HepG2 (cell line): ENCODE data around the gene DSN1. TPM values are rescaled to one million over a fixed set of nuclear protein-coding genes. Genes with fewer than 3 reads are reported as not detected.

Source experiments
- ATAC-seq: fragments of 200-7000 bp; cut with Tn5 transposase; 3 replicates; pipeline ENCODE4 v1.9.1; 2020; ENCODE audit warnings: mild to moderate bottlenecking, moderate library complexity
- BruUV-seq: library from RNA; stranded (reverse); fragments of 400-500 nt; replicated peaks from 2 replicates; lab custom pipeline; 2021; lab: Mats Ljungman, UMichigan
- CTCF ChIA-PET: fragments of 300-600 bp; formaldehyde crosslinking; extraction: SDS; loops from one replicate; lab custom pipeline; 2021; ENCODE audit warnings: low total read pairs, inconsistent platforms, low intra/inter-chr PET ratio; lab: Yijun Ruan, JAX
- POLR2A ChIA-PET: fragments of 350-600 bp; sonication (Branson Sonifier 250); formaldehyde crosslinking; loops from one replicate; lab custom pipeline; 2020; ENCODE audit warnings: antibody characterized with exemption, inconsistent platforms; lab: Yijun Ruan, JAX
- DNase-seq: peaks from one replicate; pipeline ENCODE4 v3.0.0-alpha.2; 2015; ENCODE audit warnings: low spot score
- FAIRE-seq: peaks from 3 replicates; lab custom pipeline; 2011; peaks lifted over from hg19 to GRCh38; lab: Jason Lieb, UNC
- H2AFZ ChIP-seq: one replicate; pipeline ENCODE4 v1.6.1; 2011; ENCODE audit warnings: low read length, inconsistent platforms
- H3K27ac ChIP-seq: fragments of 300-600 bp; 3 replicates; pipeline ENCODE4 v1.8.0; 2011; ENCODE audit warnings: mixed run types, mild to moderate bottlenecking, mixed read lengths, low read length, inconsistent platforms; ENCODE audit not compliant: insufficient read depth; ENCODE audit errors: extremely low read length
- H3K27me3 ChIP-seq, 2 experiments: fragments of 200-600 bp in 1 of 2; 2 replicates in 1 of 2; 3 replicates in 1 of 2; pipeline versions ENCODE4 v1.6.0 to v1.8.0; 2011; ENCODE audit warnings: low read length in 2 of 2, mild to moderate bottlenecking in 2 of 2, moderate library complexity in 2 of 2, inconsistent platforms in 1 of 2; ENCODE audit not compliant: insufficient read depth in 2 of 2, control insufficient read depth in 1 of 2
- H3K36me3 ChIP-seq, 2 experiments: fragments of 200-600 bp in 1 of 2; replicated peaks in 1 of 2; 2 replicates in 1 of 2; 3 replicates in 1 of 2; pipeline versions ENCODE4 v1.5.1 to v1.8.0; 2011; ENCODE audit warnings: low read length in 2 of 2, inconsistent platforms in 1 of 2; ENCODE audit not compliant: insufficient read depth in 2 of 2, control insufficient read depth in 1 of 2
- H3K4me1 ChIP-seq: 2 replicates; pipeline ENCODE4 v1.5.1; 2012; ENCODE audit warnings: low read length, inconsistent platforms; ENCODE audit not compliant: insufficient read depth
- H3K4me2 ChIP-seq: 2 replicates; pipeline ENCODE4 v1.6.0; 2011; ENCODE audit warnings: low read depth, low read length, inconsistent platforms
- H3K4me3 ChIP-seq, 3 experiments: fragments of 200-600 bp in 1 of 3; sonication (generic), shearing (Covaris generic) in 1 of 3; replicated peaks in 1 of 3; 2 replicates each; pipeline ENCODE4 v1.5.1; 2011 to 2016; ENCODE audit warnings: low read length in 3 of 3, inconsistent platforms in 2 of 3, low read depth in 2 of 3, mild to moderate bottlenecking in 2 of 3, control low read depth in 1 of 3, mixed read lengths in 1 of 3; ENCODE audit not compliant: insufficient read depth in 1 of 3
- H3K79me2 ChIP-seq: one replicate; pipeline ENCODE4 v1.6.1; 2011; ENCODE audit warnings: low read length, inconsistent platforms; ENCODE audit not compliant: insufficient read depth
- H3K9ac ChIP-seq: 2 replicates; pipeline ENCODE4 v1.6.0; 2011; ENCODE audit warnings: mild to moderate bottlenecking, low read depth, low read length, inconsistent platforms; ENCODE audit not compliant: insufficient read depth
- H3K9me3 ChIP-seq: 2 replicates; pipeline ENCODE4 v1.5.1; 2012; ENCODE audit warnings: mild to moderate bottlenecking, low read length
- H4K20me1 ChIP-seq: 2 replicates; pipeline ENCODE4 v1.6.0; 2011; ENCODE audit warnings: inconsistent platforms, mild to moderate bottlenecking, low read length, moderate library complexity; ENCODE audit not compliant: insufficient read depth
- PTBP1 ChIP-seq: fragments of 200-400 bp; formaldehyde crosslinking; IDR thresholded peaks from 2 replicates; pipeline ENCODE4 v1.6.1; 2018; ENCODE audit warnings: low read length, low read depth; ENCODE audit not compliant: poor library complexity, severe bottlenecking
- SIX1 ChIP-seq: sonication (generic); formaldehyde crosslinking; IDR thresholded peaks from 2 replicates; pipeline ENCODE4 v1.4.0; 2020; ENCODE audit warnings: missing genetic modification reagents, borderline replicate concordance
- TARDBP ChIP-seq: sonication (generic); formaldehyde crosslinking; IDR thresholded peaks from 2 replicates; pipeline ENCODE4 v1.8.0; 2022; ENCODE audit warnings: mild to moderate bottlenecking, missing genetic modification reagents
- TBX2 ChIP-seq: sonication (generic); formaldehyde crosslinking; IDR thresholded peaks from 2 replicates; pipeline ENCODE4 v1.5.0; 2020; ENCODE audit warnings: missing genetic modification reagents, mild to moderate bottlenecking, borderline replicate concordance
- TEAD3 ChIP-seq: optimal IDR thresholded peaks from 2 replicates; pipeline ENCODE3; 2016; ENCODE audit warnings: borderline replicate concordance
- ZNF3 ChIP-seq: IDR thresholded peaks from 2 replicates; pipeline ENCODE4 v1.7.0; 2017; ENCODE audit warnings: inconsistent platforms
- ZNF678 ChIP-seq: sonication (generic); formaldehyde crosslinking; IDR thresholded peaks from 2 replicates; pipeline ENCODE4 v1.4.0; 2020; ENCODE audit warnings: mild to moderate bottlenecking, missing genetic modification reagents
- ZSCAN30 ChIP-seq: sonication (generic); formaldehyde crosslinking; IDR thresholded peaks from 2 replicates; pipeline ENCODE4 v1.5.0; 2020; ENCODE audit warnings: mild to moderate bottlenecking, missing genetic modification reagents
- ZSCAN31 ChIP-seq: sonication (generic); formaldehyde crosslinking; IDR thresholded peaks from 2 replicates; pipeline ENCODE4 v1.5.0; 2020; ENCODE audit warnings: low read depth, mild to moderate bottlenecking, missing genetic modification reagents
- WGBS: methylation state at CpG from one replicate; pipeline ENCODE4 v1.1.6; 2017; ENCODE audit warnings: low lambda C conversion rate; 5-methylcytosine and 5-hydroxymethylcytosine counted together
- in situ Hi-C: cut with HindIII; loops from 2 replicates; pipeline ENCODE4 v1.10.0; 2017; ENCODE audit warnings: low pct_unique_long_range_greater_than_20kb; ENCODE audit not compliant: extremely low pct_ligation_motif_present
- intact Hi-C: fragments of 100-400 bp; cut with micrococcal nuclease; formaldehyde crosslinking; loops from one replicate; pipeline ENCODE4 v1.10.0; 2022; ENCODE audit not compliant: unreplicated experiment
- polyA plus RNA-seq, 8 experiments: library from polyadenylated mRNA; depleted of rRNA in 3 of 8; stranded (reverse) in 7 of 8; unstranded in 1 of 8; fragments of >200 nt; fragmentation: Illumina TruSeq in 4 of 8; extraction: Trizol in 4 of 8; gene quantifications; 2 replicates each; pipeline versions ENCODE4 v1.2.1 to v1.2.3, GENCODE V29; 2011 to 2016; ENCODE audit warnings: low read depth in 4 of 8, missing spikeins in 1 of 8, mixed read lengths in 1 of 8; ENCODE audit not compliant: insufficient read depth in 1 of 8
- total RNA-seq, 5 experiments: library from RNA; depleted of rRNA; stranded (reverse); fragments of >200 nt; fragmentation: Illumina TruSeq; extraction: Trizol; gene quantifications; 2 replicates each; pipeline ENCODE4 v1.2.3, GENCODE V29; 2016; ENCODE audit warnings: low read depth in 1 of 5
- TF ChIP-seq, protein P1 (sequence below): sonication (generic); formaldehyde crosslinking; IDR thresholded peaks from 2 replicates; pipeline ENCODE4 v1.5.0; 2020; ENCODE audit warnings: mild to moderate bottlenecking, missing genetic modification reagents
- TF ChIP-seq, protein P2 (sequence below): sonication (generic); formaldehyde crosslinking; IDR thresholded peaks from 2 replicates; pipeline ENCODE4 v1.5.0; 2020; ENCODE audit warnings: mild to moderate bottlenecking, missing genetic modification reagents, moderate library complexity
- TF ChIP-seq, protein P3 (sequence below): sonication (generic); formaldehyde crosslinking; IDR thresholded peaks from 2 replicates; pipeline ENCODE4 v1.8.0; 2022; ENCODE audit warnings: mild to moderate bottlenecking, missing genetic modification reagents, moderate library complexity
- TF ChIP-seq, protein P4 (sequence below): sonication (generic); formaldehyde crosslinking; IDR thresholded peaks from 2 replicates; pipeline ENCODE4 v1.4.0; 2020; ENCODE audit warnings: missing genetic modification reagents

DSN1 gene
- total and polyA plus RNA-seq, 2 of the 13 experiments (the other 11 are each of a cell fraction or from before 2014, with no cell fraction given): 18.7 to 53.7 TPM

GRCh38 chr20:36728986-36729385 lies 44.6 kb downstream of the DSN1 start (continued):
- TF ChIP-seq, protein P1, sequence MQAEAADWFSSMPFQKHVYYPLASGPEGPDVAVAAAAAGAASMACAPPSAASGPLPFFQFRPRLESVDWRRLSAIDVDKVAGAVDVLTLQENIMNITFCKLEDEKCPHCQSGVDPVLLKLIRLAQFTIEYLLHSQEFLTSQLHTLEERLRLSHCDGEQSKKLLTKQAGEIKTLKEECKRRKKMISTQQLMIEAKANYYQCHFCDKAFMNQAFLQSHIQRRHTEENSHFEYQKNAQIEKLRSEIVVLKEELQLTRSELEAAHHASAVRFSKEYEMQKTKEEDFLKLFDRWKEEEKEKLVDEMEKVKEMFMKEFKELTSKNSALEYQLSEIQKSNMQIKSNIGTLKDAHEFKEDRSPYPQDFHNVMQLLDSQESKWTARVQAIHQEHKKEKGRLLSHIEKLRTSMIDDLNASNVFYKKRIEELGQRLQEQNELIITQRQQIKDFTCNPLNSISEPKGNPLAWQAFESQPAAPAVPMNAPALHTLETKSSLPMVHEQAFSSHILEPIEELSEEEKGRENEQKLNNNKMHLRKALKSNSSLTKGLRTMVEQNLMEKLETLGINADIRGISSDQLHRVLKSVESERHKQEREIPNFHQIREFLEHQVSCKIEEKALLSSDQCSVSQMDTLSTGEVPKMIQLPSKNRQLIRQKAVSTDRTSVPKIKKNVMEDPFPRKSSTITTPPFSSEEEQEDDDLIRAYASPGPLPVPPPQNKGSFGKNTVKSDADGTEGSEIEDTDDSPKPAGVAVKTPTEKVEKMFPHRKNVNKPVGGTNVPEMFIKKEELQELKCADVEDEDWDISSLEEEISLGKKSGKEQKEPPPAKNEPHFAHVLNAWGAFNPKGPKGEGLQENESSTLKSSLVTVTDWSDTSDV (CRISPR knock-in tag): no peak
- TF ChIP-seq ZSCAN30: no peak
- TF ChIP-seq ZNF3 (CRISPR knock-in tag): no peak
- TF ChIP-seq TEAD3 (CRISPR knock-in tag): peak; percentile 32
- TF ChIP-seq ZNF678: no peak
- TF ChIP-seq, protein P2, sequence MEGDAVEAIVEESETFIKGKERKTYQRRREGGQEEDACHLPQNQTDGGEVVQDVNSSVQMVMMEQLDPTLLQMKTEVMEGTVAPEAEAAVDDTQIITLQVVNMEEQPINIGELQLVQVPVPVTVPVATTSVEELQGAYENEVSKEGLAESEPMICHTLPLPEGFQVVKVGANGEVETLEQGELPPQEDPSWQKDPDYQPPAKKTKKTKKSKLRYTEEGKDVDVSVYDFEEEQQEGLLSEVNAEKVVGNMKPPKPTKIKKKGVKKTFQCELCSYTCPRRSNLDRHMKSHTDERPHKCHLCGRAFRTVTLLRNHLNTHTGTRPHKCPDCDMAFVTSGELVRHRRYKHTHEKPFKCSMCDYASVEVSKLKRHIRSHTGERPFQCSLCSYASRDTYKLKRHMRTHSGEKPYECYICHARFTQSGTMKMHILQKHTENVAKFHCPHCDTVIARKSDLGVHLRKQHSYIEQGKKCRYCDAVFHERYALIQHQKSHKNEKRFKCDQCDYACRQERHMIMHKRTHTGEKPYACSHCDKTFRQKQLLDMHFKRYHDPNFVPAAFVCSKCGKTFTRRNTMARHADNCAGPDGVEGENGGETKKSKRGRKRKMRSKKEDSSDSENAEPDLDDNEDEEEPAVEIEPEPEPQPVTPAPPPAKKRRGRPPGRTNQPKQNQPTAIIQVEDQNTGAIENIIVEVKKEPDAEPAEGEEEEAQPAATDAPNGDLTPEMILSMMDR (CRISPR knock-in tag): peak; percentile 57

GRCh38 chr20:36726168-36726567 lies 47.4 kb downstream of the DSN1 start:
- POLR2A ChIA-PET: no interaction called here
- H3K27me3 ChIP-seq: no peaks in the 10 kb centered on the region
- H3K9me3 ChIP-seq: no peaks in the 10 kb centered on the region
- 97% methylated on average over 3 of the region's 3 CpGs for WGBS
- no peak overlapping the region for H3K9ac ChIP-seq
- DNase-seq (no peak), FAIRE-seq (no peak), ATAC-seq (no peak)
- H4K20me1 ChIP-seq: no peaks in the 10 kb centered on the region
- H3K27ac ChIP-seq: no peak overlapping the region
- in situ Hi-C loops (no loop called here), intact Hi-C loops (no loop called here)
- H3K36me3 ChIP-seq: peaks cover 0 to 4% of the 10 kb centered on the region in 2 experiments; a peak in 2 of 5 replicates
- no peak overlapping the region for H3K4me3 ChIP-seq
- CTCF ChIA-PET: no interaction called here
- H3K4me1 ChIP-seq: no peaks in the 10 kb centered on the region
- no TSS peak for BruUV-seq
- no peak overlapping the region for H2AFZ ChIP-seq
- H3K4me2 ChIP-seq: no peak overlapping the region
- peaks cover 8% of the 10 kb centered on the region for H3K79me2 ChIP-seq
- TF ChIP-seq, protein P3, sequence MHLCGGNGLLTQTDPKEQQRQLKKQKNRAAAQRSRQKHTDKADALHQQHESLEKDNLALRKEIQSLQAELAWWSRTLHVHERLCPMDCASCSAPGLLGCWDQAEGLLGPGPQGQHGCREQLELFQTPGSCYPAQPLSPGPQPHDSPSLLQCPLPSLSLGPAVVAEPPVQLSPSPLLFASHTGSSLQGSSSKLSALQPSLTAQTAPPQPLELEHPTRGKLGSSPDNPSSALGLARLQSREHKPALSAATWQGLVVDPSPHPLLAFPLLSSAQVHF (CRISPR knock-in tag): no peak
- no peak for TF ChIP-seq ZSCAN31 (CRISPR knock-in tag)
- TF ChIP-seq TBX2: no peak
- TF ChIP-seq PTBP1: no peak
- TF ChIP-seq TARDBP: no peak
- TF ChIP-seq, protein P4, sequence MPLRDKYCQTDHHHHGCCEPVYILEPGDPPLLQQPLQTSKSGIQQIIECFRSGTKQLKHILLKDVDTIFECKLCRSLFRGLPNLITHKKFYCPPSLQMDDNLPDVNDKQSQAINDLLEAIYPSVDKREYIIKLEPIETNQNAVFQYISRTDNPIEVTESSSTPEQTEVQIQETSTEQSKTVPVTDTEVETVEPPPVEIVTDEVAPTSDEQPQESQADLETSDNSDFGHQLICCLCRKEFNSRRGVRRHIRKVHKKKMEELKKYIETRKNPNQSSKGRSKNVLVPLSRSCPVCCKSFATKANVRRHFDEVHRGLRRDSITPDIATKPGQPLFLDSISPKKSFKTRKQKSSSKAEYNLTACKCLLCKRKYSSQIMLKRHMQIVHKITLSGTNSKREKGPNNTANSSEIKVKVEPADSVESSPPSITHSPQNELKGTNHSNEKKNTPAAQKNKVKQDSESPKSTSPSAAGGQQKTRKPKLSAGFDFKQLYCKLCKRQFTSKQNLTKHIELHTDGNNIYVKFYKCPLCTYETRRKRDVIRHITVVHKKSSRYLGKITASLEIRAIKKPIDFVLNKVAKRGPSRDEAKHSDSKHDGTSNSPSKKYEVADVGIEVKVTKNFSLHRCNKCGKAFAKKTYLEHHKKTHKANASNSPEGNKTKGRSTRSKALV (CRISPR knock-in tag): no peak
- TF ChIP-seq SIX1 (CRISPR knock-in tag): no peak
